ENCODE measurements around the gene TMEM115. TPM values are rescaled to one million over a fixed set of nuclear protein-coding genes. Genes with fewer than 3 reads are reported as not detected.

The TMEM115 gene
- total and polyA plus RNA-seq, 2 donors (not counting 3 experiments of a cell fraction or from before 2014, with no cell fraction given) = 44.7 to 65.5 TPM

GRCh38 chr3:50341537-50341936 lies 17.8 kb downstream of the TMEM115 start:
- no peak overlapping the region for H2AFZ ChIP-seq (ENCODE audit: low read depth, low read length)
- no TSS peak for BruUV-seq (replicated peaks)
- H4K20me1 ChIP-seq (replicated peaks; ENCODE audit: control insufficient read depth, extremely low read depth, insufficient read depth, low read length) = no peaks in the 10 kb centered on the region
- intact Hi-C loops (cut with micrococcal nuclease) (no loop called here), dilution Hi-C loops (cut with MboI; ENCODE audit: extremely low pct_ligation_motif_present, low sequenced_read_pairs) (no loop called here)
- H3K36me3 ChIP-seq (ENCODE audit: control insufficient read depth in 2 of 2, extremely low read depth in 1 of 2, insufficient read depth in 2 of 2, low read length in 2 of 2) = no peaks in the 10 kb centered on the region
- H3K9ac ChIP-seq (replicated peaks; ENCODE audit: extremely low read depth, insufficient read depth, low read length) = no peak overlapping the region
- no peaks in the 10 kb centered on the region for H3K27me3 ChIP-seq (ENCODE audit: control insufficient read depth in 2 of 2, insufficient read depth in 2 of 2, low read length in 2 of 2)
- H3K4me2 ChIP-seq (ENCODE audit: insufficient read depth, low read length) = no peak overlapping the region
- POLR2A ChIA-PET = no interaction called here
- CTCF ChIA-PET = interaction anchor here (1.1 to 2.4 kb wide), 3 partner anchors 18 to 201 kb away, joined by 3 to 6 read pairs (median 5); partner anchors contain the start of gene HYAL2
- peaks cover 19% of the 10 kb centered on the region for H3K4me1 ChIP-seq (ENCODE audit: control insufficient read depth, extremely low read depth, insufficient read depth, low read length)
- H3K4me3 ChIP-seq (replicated peaks in 1 of 3; ENCODE audit: insufficient read depth in 1 of 3, low read depth in 1 of 3, low read length in 3 of 3) = no peak overlapping the region
- no peaks in the 10 kb centered on the region for H3K9me3 ChIP-seq (replicated peaks; ENCODE audit: control insufficient read depth, insufficient read depth, low read length)
- no peak overlapping the region for H3K27ac ChIP-seq (ENCODE audit: insufficient read depth, low read depth, low read length)
- DNase-seq (ENCODE audit: low read depth, low spot score) (no peak), FAIRE-seq (no peak)
- TF ChIP-seq MAX (IDR thresholded peaks at IDR 0.05; ENCODE audit: insufficient read depth, insufficient read length) (no peak), POLR2AphosphoS5 (IDR thresholded peaks at IDR 0.05; ENCODE audit: insufficient read depth, low read depth, low read length) (no peak), EZH2 (IDR thresholded peaks at IDR 0.05; ENCODE audit: borderline replicate concordance, low read depth, low read length, severe bottlenecking) (no peak), FOS (IDR thresholded peaks at IDR 0.05; ENCODE audit: borderline replicate concordance, insufficient read depth, low read length) (no peak), GATA2 (IDR thresholded peaks at IDR 0.05; ENCODE audit: insufficient read depth, insufficient read length, low read depth, low read length) (no peak), JUN (IDR thresholded peaks at IDR 0.05; ENCODE audit: borderline replicate concordance, insufficient read depth, insufficient read length, low read depth) (no peak), MYC (IDR thresholded peaks at IDR 0.05; ENCODE audit: low read depth, low read length) (no peak), POLR2A (IDR thresholded peaks at IDR 0.05; ENCODE audit: low read depth, low read length) (no peak)
- TF ChIP-seq, protein P1, sequence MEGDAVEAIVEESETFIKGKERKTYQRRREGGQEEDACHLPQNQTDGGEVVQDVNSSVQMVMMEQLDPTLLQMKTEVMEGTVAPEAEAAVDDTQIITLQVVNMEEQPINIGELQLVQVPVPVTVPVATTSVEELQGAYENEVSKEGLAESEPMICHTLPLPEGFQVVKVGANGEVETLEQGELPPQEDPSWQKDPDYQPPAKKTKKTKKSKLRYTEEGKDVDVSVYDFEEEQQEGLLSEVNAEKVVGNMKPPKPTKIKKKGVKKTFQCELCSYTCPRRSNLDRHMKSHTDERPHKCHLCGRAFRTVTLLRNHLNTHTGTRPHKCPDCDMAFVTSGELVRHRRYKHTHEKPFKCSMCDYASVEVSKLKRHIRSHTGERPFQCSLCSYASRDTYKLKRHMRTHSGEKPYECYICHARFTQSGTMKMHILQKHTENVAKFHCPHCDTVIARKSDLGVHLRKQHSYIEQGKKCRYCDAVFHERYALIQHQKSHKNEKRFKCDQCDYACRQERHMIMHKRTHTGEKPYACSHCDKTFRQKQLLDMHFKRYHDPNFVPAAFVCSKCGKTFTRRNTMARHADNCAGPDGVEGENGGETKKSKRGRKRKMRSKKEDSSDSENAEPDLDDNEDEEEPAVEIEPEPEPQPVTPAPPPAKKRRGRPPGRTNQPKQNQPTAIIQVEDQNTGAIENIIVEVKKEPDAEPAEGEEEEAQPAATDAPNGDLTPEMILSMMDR (IDR thresholded peaks at IDR 0.05; ENCODE audit: extremely low read depth in 1 of 2, insufficient read depth in 1 of 2, low read depth in 1 of 2, low read length in 2 of 2) = no peak
- peaks cover 6% of the 10 kb centered on the region for H3K79me2 ChIP-seq (ENCODE audit: control insufficient read depth, insufficient read depth, low read length)
- H3K9me1 ChIP-seq (replicated peaks; ENCODE audit: control insufficient read depth, extremely low read depth, insufficient read depth, low read length) = no peaks in the 10 kb centered on the region
